HG02840 (cell line): ENCODE measurements around the gene USP35.
"Not testable (repeated sequence)": the region's sequence is repeated elsewhere in the genome, so short reads cannot be mapped to it uniquely, and the experiment has no call there.

Source experiments
- ATAC-seq: cut with Tn5 transposase; IDR thresholded peaks from one replicate; pipeline ENCODE4 v1.9.1; 2021; ENCODE audit warnings: mild to moderate bottlenecking, moderate library complexity, moderate number of reproducible peaks; ENCODE audit not compliant: unreplicated experiment, low FRiP score

USP35 gene

DNA sequence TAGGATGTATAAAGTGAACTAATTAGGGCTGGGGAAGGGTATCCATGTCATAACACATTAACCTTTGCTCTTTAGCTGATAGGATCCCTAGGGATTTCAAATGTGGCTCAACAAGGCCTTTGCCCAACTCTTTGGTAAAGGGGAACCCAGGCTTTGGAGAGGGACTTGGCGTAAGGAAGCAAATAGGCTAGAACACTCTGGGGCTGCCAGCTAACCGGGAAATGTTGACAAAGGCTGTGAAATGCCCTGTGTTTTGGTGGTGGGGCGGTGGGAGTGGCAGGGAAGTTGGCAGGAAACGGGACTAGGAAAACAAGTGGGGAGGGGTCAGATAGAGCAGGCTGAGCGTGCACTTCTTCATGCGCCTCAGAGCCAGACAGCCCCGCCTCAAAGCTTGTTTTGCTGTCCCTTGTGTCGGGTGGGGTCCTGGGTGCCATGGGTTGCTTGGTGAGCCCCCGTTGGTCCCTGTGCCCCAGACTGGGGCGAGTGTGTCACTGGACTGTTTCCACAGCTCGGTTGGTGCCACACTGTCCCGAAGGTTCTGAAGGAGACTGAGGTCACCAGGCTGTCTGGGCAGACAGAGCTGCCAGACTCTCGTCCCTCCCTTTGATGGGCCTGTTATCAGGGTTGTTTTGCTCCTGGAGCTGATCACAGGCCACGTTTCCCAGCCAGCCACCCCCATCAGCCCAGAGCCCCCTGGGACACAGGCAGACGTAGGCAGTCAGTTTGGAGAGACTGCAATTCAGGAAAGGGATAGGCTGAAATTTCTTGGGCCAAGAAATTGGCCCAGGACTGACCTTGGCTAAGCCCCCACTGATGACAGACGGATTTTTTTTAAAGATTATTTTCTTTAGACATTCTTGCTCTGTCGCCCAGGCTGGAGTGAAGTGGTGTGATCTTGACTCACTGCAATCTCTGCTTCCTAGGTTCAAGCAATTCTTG, 19.9 kb upstream of the USP35 start:
- no peak for ATAC-seq

DNA sequence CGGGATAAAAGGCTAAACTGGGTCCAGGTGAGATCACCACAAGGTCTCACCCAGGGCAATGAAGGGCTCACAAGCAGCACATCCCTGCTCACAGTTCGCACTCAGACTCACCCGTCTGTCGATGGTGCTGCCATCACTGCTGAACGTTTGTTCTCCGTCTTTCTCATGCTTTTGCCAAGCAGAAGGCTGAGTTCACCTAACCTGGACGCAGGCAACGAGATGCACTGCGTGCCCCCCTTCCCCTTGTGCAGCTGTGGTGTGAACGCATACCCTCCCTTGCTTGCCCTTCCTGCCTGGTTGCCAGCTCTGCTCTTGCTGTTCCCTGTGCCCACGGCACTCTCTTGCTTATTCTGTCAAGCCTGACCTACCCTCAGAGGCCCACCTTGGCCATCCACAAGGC, 18.3 kb upstream of the USP35 start:
- ATAC-seq: no peak

GRCh38 chr11:78170874-78171549, 17.7 kb upstream of the USP35 start:
- no peak for ATAC-seq

DNA sequence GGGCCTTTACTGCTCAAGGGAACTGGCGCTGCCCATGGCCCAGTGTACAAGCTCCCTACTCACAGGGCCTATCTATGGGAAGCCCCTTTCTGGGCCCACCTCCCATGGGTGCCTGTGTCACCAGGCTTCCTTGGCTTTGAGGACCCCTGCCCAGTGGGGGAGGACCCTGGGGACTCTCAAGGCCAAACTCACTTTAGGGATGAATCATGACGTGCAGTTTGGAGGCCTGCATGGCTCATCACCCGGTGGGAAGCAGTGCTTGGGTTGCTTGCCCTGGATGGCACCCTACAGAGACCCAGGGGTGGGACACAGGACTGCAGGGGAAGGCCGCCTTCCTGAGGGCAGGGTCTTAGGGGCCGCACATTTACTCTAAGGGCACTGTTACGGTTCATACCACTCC, 16.8 kb upstream of the USP35 start:
- ATAC-seq: no peak

DNA sequence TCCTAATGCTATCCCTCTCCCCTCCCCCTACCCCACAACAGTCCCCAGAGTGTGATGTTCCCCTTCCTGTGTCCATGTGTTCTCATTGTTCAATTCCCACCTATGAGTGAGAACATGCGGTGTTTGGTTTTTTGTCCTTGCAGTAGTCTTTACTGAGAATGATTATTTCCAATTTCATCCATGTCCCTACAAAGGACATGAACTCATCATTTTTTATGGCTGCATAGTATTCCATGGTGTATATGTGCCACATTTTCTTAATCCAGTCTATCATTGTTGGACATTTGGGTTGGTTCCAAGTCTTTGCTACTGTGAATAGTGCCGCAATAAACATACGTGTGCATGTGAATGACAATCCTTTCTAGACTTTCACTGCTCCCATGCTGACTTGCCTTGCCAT, 12.9 kb upstream of the USP35 start:
- not testable (repeated sequence) for ATAC-seq

DNA sequence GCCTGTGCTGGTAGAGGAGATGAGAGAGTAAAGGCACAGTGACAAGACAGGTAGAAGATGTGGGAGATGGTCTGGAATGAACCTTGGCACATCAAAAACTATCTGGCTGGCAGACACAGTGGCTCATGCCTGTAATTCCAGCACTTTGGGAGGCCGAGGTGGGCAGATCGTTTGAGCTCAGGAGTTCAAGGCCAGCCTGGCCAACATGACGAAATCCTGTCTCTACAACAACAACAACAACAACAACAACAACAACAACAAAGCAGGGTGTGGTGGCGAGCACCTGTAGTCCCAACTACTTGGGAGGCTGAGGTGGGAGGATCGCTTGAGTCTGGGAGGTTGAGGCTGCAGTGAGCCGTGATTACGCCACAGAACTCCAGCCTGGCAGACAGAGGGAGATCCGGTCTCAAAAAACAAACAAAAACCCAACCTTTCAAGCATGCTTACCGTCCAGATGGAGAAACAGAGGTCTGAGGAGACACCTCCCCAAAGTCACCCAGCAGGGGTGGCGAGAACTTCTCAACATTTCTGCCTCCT, 12.0 kb upstream of the USP35 start:
- no peak for ATAC-seq

DNA sequence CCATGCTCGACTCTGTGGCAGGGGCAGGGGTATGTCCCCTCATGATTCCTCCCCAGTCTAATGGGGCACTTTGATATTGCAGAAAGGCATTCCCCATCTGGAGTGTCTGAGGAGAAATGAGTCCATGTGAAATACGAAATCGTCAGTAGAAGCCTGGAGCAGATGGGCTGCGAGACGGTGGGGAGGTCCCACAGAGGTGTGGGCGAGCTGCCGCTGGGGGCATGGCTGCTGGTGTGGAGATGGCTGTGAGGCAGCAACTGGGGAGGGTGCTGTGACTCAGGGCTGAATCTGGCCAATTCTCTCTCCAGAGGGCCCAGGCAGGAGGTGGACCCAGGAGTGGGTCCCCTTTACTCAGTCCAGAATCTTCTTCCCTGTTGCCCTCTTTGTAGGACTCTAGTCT, 11.5 kb upstream of the USP35 start:
- ATAC-seq: no peak

GRCh38 chr11:78179459-78180071, 9.2 kb upstream of the USP35 start:
- ATAC-seq: no peak

DNA sequence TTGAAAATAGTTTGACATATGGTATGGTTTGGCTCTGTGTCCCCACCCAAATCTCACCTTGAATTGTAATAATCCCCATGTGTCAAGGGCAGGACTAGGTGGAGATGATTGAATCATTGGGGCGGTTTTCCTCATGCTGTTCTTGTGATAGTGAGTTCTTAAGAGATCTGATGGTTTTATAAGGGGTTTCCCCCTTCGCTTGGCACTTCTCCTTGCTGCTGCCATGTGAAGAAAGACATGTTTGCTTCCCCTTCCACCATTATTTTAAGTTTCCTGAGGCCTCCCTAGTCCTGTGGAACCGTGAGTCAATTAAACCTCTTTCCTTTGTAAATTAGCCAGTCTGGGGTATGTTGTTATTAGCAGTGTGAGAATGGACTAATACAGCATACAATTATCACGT, 8.0 kb upstream of the USP35 start:
- ATAC-seq: no peak

DNA sequence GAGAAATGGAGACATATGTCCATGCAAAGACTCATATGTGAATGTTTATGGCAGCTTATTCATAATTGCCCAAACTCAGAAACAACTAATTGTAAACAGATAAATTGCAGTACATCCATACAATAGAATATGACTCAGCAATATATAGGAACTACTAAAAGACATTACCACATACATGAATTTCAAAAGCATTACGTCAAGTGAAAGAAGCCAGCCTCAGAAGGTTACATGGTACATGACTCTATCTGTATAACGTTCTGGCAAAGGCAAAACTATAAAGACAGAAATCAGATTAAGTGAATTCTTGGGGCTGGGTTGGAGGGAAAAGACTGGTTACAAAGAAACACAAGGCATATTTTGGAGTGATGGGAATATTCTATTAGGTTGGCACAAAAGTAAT, 7.5 kb upstream of the USP35 start:
- no peak for ATAC-seq

DNA sequence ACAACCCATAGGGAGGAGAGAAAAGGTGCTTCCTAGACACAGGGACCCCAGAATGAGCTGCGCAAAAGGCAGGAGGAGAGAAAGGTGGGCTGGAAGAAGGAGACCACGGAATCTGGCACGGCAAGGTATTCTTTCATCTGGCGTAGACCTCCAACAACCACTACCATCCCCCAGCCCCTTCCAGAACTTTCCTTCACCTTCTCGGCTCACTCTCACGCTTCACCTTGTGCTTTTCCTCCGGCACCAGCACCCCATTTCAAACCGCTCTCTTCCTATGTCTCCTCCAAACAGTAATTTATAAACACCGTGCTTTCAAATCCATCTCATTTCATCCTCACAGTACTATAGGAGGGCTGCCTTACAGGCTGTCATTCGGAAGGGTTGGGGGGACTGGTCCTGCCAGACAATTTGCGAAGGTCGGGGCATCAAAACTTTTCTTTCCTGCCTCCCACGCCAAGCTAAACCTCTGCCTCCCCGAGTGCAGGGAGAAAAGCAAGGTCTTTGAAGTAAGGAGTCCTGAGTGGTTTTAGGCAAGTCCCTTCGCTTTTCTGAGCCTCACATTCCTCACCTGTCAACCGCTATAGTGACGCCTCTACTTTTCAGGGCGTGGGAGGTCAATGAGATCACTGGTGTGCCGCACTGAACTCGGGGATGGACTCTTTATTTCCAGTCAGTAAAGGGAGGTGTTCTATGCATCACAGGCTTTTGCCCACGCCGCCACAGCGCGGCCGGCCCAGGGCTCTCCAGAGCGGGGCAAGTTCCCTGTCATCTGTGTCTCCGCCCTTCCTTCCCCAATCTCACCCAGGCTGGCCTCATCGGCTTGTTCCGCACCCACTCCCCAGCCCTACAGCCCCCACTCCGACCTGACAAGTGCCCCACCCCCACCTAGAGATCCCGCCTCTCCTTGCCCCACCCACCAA, 1.1 kb upstream of the USP35 start:
- peak; percentile 7 for ATAC-seq

- ATAC-seq: no peak
Observed at GRCh38 chr11:78189174-78189724, 530 bp downstream of the USP35 start.

DNA sequence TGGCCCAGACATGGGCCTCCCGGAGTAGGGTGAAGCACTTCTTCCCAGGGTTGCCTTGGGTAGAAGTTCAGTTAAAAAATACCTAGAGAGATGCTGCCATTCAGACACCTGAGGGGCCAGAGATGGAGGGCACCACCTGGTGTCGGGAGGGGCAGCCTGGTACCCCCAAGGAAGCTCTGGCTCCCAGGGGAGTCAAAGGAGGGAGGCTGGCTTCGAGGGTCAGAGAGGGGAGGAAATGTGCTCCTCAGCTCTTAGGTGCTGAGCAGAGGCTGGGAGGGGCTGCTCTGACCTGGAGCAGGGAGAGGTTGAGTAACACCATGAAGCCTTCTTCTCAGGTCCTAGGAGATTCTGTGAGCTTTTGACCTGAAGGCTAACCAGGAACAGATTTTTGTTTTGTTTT, 1.1 kb downstream of the USP35 start:
- no peak for ATAC-seq

DNA sequence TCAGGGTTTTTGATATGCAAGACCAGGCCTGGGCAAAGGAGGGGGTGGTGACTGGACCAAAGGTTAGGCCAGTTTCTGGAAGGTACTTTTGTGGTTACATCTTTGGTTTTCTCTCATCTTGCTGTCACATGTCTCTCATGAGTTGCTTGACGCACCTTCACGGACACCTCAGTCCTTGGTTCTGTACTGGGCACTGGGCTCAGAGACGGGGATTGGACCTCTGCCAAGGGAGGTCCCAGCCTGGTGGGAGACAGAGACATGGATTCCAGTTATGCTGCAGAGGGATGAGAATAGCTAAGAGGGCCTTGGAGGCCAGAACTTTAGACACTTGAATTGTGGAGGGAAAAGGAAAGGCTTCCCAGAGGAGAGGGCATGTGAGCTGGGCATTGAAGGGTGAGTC, 1.7 kb downstream of the USP35 start:
- ATAC-seq: no peak

DNA sequence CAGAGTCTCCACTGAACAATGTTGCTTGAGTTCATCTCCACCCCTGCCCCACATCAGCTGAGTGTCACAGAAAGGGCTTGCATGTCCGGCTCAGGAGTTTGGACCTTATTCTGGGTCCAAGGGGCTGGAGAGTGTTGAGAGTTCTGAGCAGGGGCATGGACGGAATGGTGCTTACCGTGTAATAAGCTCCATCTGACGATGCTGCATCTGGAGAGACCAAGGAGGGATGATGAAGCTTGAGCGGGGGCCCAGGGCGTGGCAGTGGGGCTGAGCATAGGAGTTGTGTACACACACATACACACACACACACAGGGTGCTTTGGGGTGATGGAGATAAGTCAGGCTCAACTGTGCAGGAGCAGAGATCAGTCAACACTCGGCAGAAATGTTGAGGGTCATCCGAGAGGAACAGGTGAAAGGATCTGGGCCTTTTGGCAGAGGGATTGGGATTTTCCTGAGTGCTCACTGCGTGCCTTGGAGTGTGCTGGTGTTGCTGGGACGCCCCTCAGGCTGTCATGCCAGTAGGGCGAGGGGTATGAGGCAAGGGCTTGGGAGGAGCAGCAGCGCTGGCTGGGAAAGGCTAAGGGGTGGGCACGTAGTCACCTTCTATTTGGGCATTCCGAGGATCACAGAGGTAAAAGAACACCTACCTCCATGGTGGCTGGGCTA, 2.3 kb downstream of the USP35 start:
- ATAC-seq: no peak

DNA sequence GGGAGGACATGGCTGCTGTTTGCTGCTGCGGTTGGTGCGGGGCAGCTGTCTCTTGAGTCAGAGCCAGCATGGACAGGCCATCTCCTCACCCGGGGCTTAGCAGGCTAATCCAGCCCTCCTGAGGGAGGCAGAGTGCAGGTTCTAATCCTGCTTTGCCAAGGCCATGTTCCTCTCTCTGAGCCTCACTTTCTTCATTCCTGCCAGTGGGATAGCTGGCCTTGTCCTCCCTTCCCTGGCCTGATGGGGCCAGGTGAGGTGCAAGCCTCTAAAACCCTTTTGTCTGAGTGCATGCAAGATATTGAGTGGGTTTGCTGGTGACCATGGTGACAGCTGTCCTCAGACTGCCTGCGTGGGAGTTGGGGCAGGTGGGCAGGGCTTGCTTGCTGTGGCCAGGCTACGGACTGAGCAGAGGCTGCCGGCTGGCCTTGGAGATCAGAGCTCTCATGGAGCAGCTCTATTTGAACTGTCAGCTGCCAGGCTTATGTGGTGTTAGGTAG, 3.6 kb downstream of the USP35 start:
- no peak for ATAC-seq

GRCh38 chr11:78192911-78193351, 4.2 kb downstream of the USP35 start:
- ATAC-seq: no peak

- ATAC-seq: no peak
Observed at GRCh38 chr11:78193806-78194205, 5.1 kb downstream of the USP35 start.

DNA sequence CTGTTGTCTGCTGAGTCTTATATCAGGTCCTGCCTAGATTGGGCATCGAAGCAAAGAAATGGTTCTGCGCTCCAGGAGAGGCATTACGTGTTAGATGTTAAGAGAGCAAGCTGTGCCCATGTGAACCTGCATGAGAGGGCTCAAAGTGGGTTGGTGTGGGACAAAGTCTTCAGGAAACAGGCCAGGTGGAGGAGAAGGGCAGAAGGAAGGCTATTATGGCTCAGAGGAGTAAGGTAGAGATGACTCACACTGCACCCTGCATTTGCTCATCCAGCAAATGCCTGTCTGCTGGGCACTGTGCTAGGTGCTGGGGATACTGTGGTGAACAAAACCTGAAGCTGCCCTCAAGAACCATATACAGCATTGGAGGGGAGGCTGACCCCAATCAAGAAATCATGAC, 5.8 kb downstream of the USP35 start:
- no peak for ATAC-seq
